ENCODE data around the gene ZWILCH.

The ZWILCH gene

GRCh38 chr15:66558271-66558670, 53.1 kb downstream of the ZWILCH start:
- no peak for DNase-seq

- DNase-seq: no peak
Measured at GRCh38 chr15:66560856-66561525, 55.9 kb downstream of the ZWILCH start.

GRCh38 chr15:66563126-66563525, 58.0 kb downstream of the ZWILCH start:
- no peak for DNase-seq

- DNase-seq: no peak
Measured at GRCh38 chr15:66563566-66564110, 58.5 kb downstream of the ZWILCH start.

- DNase-seq: no peak
Measured at GRCh38 chr15:66564136-66565041, 59.3 kb downstream of the ZWILCH start.

GRCh38 chr15:66565141-66565641, 60.1 kb downstream of the ZWILCH start:
- DNase-seq: no peak

- DNase-seq: no peak
Measured at GRCh38 chr15:66565741-66566144, 60.6 kb downstream of the ZWILCH start, which contains the start of gene LCTL. LCTL (minus strand) TSS chr15:66565998; CDS start chr15:66565365, 633 bp downstream.

GRCh38 chr15:66566963-66567531, 61.9 kb downstream of the ZWILCH start:
- DNase-seq: peak; percentile 40

- no peak for DNase-seq
Measured at GRCh38 chr15:66567897-66568296, 62.8 kb downstream of the ZWILCH start.

- DNase-seq: no peak
Measured at GRCh38 chr15:66569461-66570137, 64.5 kb downstream of the ZWILCH start.

- no peak for DNase-seq
Measured at GRCh38 chr15:66570327-66570726, 65.2 kb downstream of the ZWILCH start.

- DNase-seq: no peak
Measured at GRCh38 chr15:66570842-66571478, 65.8 kb downstream of the ZWILCH start.

GRCh38 chr15:66572146-66572545, 67.0 kb downstream of the ZWILCH start:
- no peak for DNase-seq

GRCh38 chr15:66573348-66573718, 68.2 kb downstream of the ZWILCH start:
- DNase-seq: no peak

GRCh38 chr15:66573719-66574595, 68.8 kb downstream of the ZWILCH start:
- DNase-seq: no peak

- no peak for DNase-seq
Measured at GRCh38 chr15:66574596-66574950, 69.4 kb downstream of the ZWILCH start.

- DNase-seq: no peak
Measured at GRCh38 chr15:66578286-66578875, 73.3 kb downstream of the ZWILCH start.

- DNase-seq: no peak
Measured at GRCh38 chr15:66580643-66581042, 75.5 kb downstream of the ZWILCH start.

GRCh38 chr15:66581972-66582537, 76.9 kb downstream of the ZWILCH start:
- DNase-seq: no peak

Measured in NCI-H446 treated with DMSO at 0.1 percent for 48 hours (cell line).